Activated CD8-positive, alpha-beta T cell treated with anti-CD3 and anti-CD28 coated beads, Interleukin-2, amount 10 ng/mL, durations not matched to agents 7 days and 5 days (primary cell): ENCODE data around the gene POU2F3. TPM values are rescaled to one million over a fixed set of nuclear protein-coding genes. Genes with fewer than 3 reads are reported as not detected.

ENCODE experiments used
- ATAC-seq: fragments of 150-1000 bp; cut with Tn5 transposase; one replicate; pipeline ENCODE4 v1.10.0; 2021; ENCODE audit warnings: moderate library complexity
- CTCF ChIA-PET: fragments of 350-600 bp; sonication (Branson Sonifier 250); formaldehyde crosslinking; loops from one replicate; lab custom pipeline; 2021; ENCODE audit warnings: antibody characterized with exemption; lab: Charles Lee
- POLR2A ChIA-PET: fragments of 350-600 bp; sonication (Branson Sonifier 250); formaldehyde crosslinking; loops from one replicate; lab custom pipeline; 2021; ENCODE audit warnings: antibody characterized with exemption; lab: Charles Lee
- DNase-seq: peaks from one replicate; pipeline ENCODE4 v3.0.0-alpha.2; 2020
- H3K27ac Mint-ChIP-seq: one replicate; pipeline ENCODE4 v1.8.0; 2021; ENCODE audit warnings: mild to moderate bottlenecking, mixed read lengths
- H3K27me3 Mint-ChIP-seq: one replicate; pipeline ENCODE4 v1.8.0; 2021; ENCODE audit warnings: low read depth, mixed read lengths
- H3K36me3 Mint-ChIP-seq: one replicate; pipeline ENCODE4 v1.8.0; 2021; ENCODE audit warnings: low read depth, mixed read lengths
- H3K4me1 Mint-ChIP-seq: one replicate; pipeline ENCODE4 v1.8.0; 2021; ENCODE audit warnings: low read depth, mixed read lengths
- H3K4me3 Mint-ChIP-seq: one replicate; pipeline ENCODE4 v1.8.0; 2021; ENCODE audit warnings: mild to moderate bottlenecking, mixed read lengths
- H3K9me3 Mint-ChIP-seq: one replicate; pipeline ENCODE4 v1.8.0; 2022; ENCODE audit warnings: mixed read lengths; ENCODE audit not compliant: insufficient read depth
- total RNA-seq, 2 experiments: library from RNA; stranded (reverse); gene quantifications; one replicate each; pipeline ENCODE4 v1.2.3, GENCODE V29; 2021

POU2F3 gene
- total RNA-seq, 2 experiments from 2014 or later = not detected

- Mint-ChIP-seq H3K27me3 (no peaks in the 10 kb centered on the region), H3K36me3 (no peaks in the 10 kb centered on the region), H3K9me3 (no peaks in the 10 kb centered on the region), H3K4me3 (no peak overlapping the region), H3K4me1 (peaks cover 22% of the 10 kb centered on the region), H3K27ac (no peak overlapping the region)
- POLR2A ChIA-PET = no interaction called here
- DNase-seq (no peak), ATAC-seq (peak; percentile 18)
- CTCF ChIA-PET = no interaction called here
These were observed 18.7 kb upstream of the POU2F3 start for GRCh38 chr11:120221115-120221752.

GRCh38 chr11:120222916-120223315 is 17.0 kb upstream of the POU2F3 start:
- no peak for DNase-seq

GRCh38 chr11:120223793-120224192 is 16.1 kb upstream of the POU2F3 start:
- ATAC-seq = no peak
- POLR2A ChIA-PET = interaction anchor here (1.2 kb wide), 2 partner anchors 44 to 79 kb away, joined by 3 read pairs; no protein-coding TSS in a partner anchor
- H3K4me3 Mint-ChIP-seq = no peak overlapping the region
- no peaks in the 10 kb centered on the region for H3K9me3 Mint-ChIP-seq
- DNase-seq = no peak
- no peaks in the 10 kb centered on the region for H3K27me3 Mint-ChIP-seq
- CTCF ChIA-PET = interaction anchor here (0.9 to 4.4 kb wide), 4 partner anchors 12 to 111 kb away, joined by 3 to 24 read pairs (median 10); no protein-coding TSS in a partner anchor
- H3K4me1 Mint-ChIP-seq = peaks cover 22% of the 10 kb centered on the region
- H3K36me3 Mint-ChIP-seq = no peaks in the 10 kb centered on the region
- no peak overlapping the region for H3K27ac Mint-ChIP-seq

More at GRCh38 chr11:120222916-120223315, 17.0 kb upstream of the POU2F3 start:
- H3K9me3 Mint-ChIP-seq = no peaks in the 10 kb centered on the region
- peaks cover 22% of the 10 kb centered on the region for H3K4me1 Mint-ChIP-seq
- H3K4me3 Mint-ChIP-seq = no peak overlapping the region
- H3K36me3 Mint-ChIP-seq = no peaks in the 10 kb centered on the region
- H3K27me3 Mint-ChIP-seq = no peaks in the 10 kb centered on the region
- H3K27ac Mint-ChIP-seq = no peak overlapping the region
- ChIA-PET CTCF (interaction anchor here (0.8 to 4.4 kb wide), 4 partner anchors 13 to 79 kb away, joined by 3 to 24 read pairs (median 10); no protein-coding TSS in a partner anchor), POLR2A (no interaction called here)
- no peak for ATAC-seq

GRCh38 chr11:120224361-120224760 is 15.6 kb upstream of the POU2F3 start:
- no peaks in the 10 kb centered on the region for H3K27me3 Mint-ChIP-seq
- CTCF ChIA-PET = interaction anchor here (0.9 to 4.4 kb wide), 3 partner anchors 11 to 110 kb away, joined by 3 to 24 read pairs (median 15); no protein-coding TSS in a partner anchor
- H3K27ac Mint-ChIP-seq = no peak overlapping the region
- no peaks in the 10 kb centered on the region for H3K9me3 Mint-ChIP-seq
- POLR2A ChIA-PET = interaction anchor here (1.2 kb wide), 2 partner anchors 45 to 79 kb away, joined by 3 read pairs; no protein-coding TSS in a partner anchor
- H3K4me3 Mint-ChIP-seq = no peak overlapping the region
- no peak for ATAC-seq
- H3K4me1 Mint-ChIP-seq = peaks cover 22% of the 10 kb centered on the region
- no peak for DNase-seq
- no peaks in the 10 kb centered on the region for H3K36me3 Mint-ChIP-seq

GRCh38 chr11:120224972-120225909 is 14.7 kb upstream of the POU2F3 start:
- H3K4me1 Mint-ChIP-seq = peaks cover 22% of the 10 kb centered on the region
- no peaks in the 10 kb centered on the region for H3K9me3 Mint-ChIP-seq
- ATAC-seq = no peak
- no peak for DNase-seq
- H3K4me3 Mint-ChIP-seq = no peak overlapping the region
- no peaks in the 10 kb centered on the region for H3K36me3 Mint-ChIP-seq
- CTCF ChIA-PET = interaction anchor here (0.9 to 6.8 kb wide), 4 partner anchors 11 to 110 kb away, joined by 3 to 63 read pairs (median 20); no protein-coding TSS in a partner anchor
- H3K27me3 Mint-ChIP-seq = no peaks in the 10 kb centered on the region
- POLR2A ChIA-PET = no interaction called here
- H3K27ac Mint-ChIP-seq = no peak overlapping the region

GRCh38 chr11:120226242-120226641 is 13.7 kb upstream of the POU2F3 start:
- ATAC-seq (no peak), DNase-seq (no peak)
- CTCF ChIA-PET = interaction anchor here (3.4 to 6.8 kb wide), 3 partner anchors 10 to 76 kb away, joined by 15 to 63 read pairs (median 24); no protein-coding TSS in a partner anchor
- POLR2A ChIA-PET = no interaction called here
- Mint-ChIP-seq H3K9me3 (no peaks in the 10 kb centered on the region), H3K4me1 (peaks cover 19% of the 10 kb centered on the region), H3K4me3 (no peak overlapping the region), H3K27me3 (no peaks in the 10 kb centered on the region), H3K36me3 (no peaks in the 10 kb centered on the region), H3K27ac (no peak overlapping the region)

- no peaks in the 10 kb centered on the region for H3K9me3 Mint-ChIP-seq
- DNase-seq (no peak), ATAC-seq (no peak)
- no peak overlapping the region for H3K4me3 Mint-ChIP-seq
- POLR2A ChIA-PET = no interaction called here
- H3K36me3 Mint-ChIP-seq = no peaks in the 10 kb centered on the region
- H3K27ac Mint-ChIP-seq = no peak overlapping the region
- peaks cover 15% of the 10 kb centered on the region for H3K4me1 Mint-ChIP-seq
- no peaks in the 10 kb centered on the region for H3K27me3 Mint-ChIP-seq
- CTCF ChIA-PET = interaction anchor here (4.4 to 13.9 kb wide), 3 partner anchors 56 to 76 kb away, joined by 24 to 344 read pairs (median 63); no protein-coding TSS in a partner anchor
These were observed 13.2 kb upstream of the POU2F3 start for GRCh38 chr11:120226714-120227113.

DNA sequence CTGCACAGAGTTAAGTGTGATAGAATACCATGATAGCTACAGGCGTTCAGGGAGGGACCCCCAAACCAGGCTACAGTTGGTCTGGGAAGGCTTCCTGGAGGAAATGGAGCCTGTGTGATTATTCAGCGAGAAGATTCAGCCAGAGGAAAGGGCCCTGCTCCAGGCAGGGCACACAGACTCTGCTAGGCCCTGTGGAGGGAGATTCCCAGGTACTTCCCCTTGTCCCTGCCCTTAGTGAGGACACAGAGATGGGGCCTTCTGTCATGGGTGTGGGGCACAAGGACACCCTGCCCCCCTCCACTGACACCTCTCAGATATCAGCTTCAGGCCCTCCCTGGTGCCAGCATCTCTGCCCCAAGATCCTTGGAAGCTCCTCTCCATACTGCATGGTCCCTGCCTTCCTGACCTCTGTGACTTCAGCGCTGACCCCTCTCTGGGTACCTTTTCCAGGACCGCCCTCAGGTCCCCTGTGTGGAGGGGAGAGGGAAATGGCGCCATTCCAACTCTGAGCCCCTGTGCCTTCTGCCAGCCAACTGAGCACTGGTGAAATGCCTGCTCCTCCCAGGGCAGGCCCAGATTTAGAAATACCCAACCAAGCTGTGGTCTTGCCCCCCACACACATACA is 12.6 kb upstream of the POU2F3 start:
- H3K36me3 Mint-ChIP-seq = no peaks in the 10 kb centered on the region
- POLR2A ChIA-PET = no interaction called here
- CTCF ChIA-PET = interaction anchor here (6.8 to 13.9 kb wide), 2 partner anchors 57 to 74 kb away, joined by 63 to 344 read pairs; no protein-coding TSS in a partner anchor
- H3K9me3 Mint-ChIP-seq = no peaks in the 10 kb centered on the region
- no peak for ATAC-seq
- peaks cover 14% of the 10 kb centered on the region for H3K4me1 Mint-ChIP-seq
- no peak overlapping the region for H3K27ac Mint-ChIP-seq
- DNase-seq = no peak
- no peaks in the 10 kb centered on the region for H3K27me3 Mint-ChIP-seq
- H3K4me3 Mint-ChIP-seq = no peak overlapping the region

DNA sequence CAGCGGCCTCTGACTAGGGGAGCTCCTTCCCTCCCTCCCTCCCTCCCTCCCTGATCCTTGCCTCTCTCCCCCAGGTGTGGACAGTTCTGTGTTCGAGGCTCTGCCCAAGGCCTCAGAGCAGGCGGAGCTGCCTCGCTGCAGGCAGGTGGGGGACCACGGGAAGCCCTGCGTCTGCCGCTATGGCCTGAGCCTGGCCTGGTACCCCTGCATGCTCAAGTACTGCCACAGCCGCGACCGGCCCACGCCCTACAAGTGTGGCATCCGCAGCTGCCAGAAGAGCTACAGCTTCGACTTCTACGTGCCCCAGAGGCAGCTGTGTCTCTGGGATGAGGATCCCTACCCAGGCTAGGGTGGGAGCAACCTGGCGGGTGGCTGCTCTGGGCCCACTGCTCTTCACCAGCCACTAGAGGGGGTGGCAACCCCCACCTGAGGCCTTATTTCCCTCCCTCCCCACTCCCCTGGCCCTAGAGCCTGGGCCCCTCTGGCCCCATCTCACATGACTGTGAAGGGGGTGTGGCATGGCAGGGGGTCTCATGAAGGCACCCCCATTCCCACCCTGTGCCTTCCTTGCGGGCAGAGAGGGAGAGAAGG is 11.1 kb upstream of the POU2F3 start:
- H3K9me3 Mint-ChIP-seq = no peaks in the 10 kb centered on the region
- CTCF ChIA-PET = interaction anchor here (0.7 to 13.9 kb wide), 8 partner anchors 15 to 73 kb away, joined by 3 to 344 read pairs (median 4); partner anchors contain the start of gene OAF
- no peak for ATAC-seq
- peaks cover 8% of the 10 kb centered on the region for H3K27me3 Mint-ChIP-seq
- no peak for DNase-seq
- POLR2A ChIA-PET = interaction anchor here (0.6 kb wide), 1 partner anchor 73 kb away, joined by 3 read pairs; no protein-coding TSS in a partner anchor
- H3K4me3 Mint-ChIP-seq = no peak overlapping the region
- H3K4me1 Mint-ChIP-seq = peaks cover 16% of the 10 kb centered on the region
- H3K27ac Mint-ChIP-seq = no peak overlapping the region
- no peaks in the 10 kb centered on the region for H3K36me3 Mint-ChIP-seq

- H3K27me3 Mint-ChIP-seq = peaks cover 11% of the 10 kb centered on the region
- no peaks in the 10 kb centered on the region for H3K9me3 Mint-ChIP-seq
- ATAC-seq (no peak), DNase-seq (peak; percentile 38)
- H3K4me3 Mint-ChIP-seq = no peak overlapping the region
- H3K27ac Mint-ChIP-seq = no peak overlapping the region
- ChIA-PET CTCF (interaction anchor here (0.7 to 13.9 kb wide), 9 partner anchors 14 to 72 kb away, joined by 3 to 344 read pairs (median 4); partner anchors contain the start of gene OAF), POLR2A (interaction anchor here (0.6 kb wide), 1 partner anchor 72 kb away, joined by 3 read pairs; no protein-coding TSS in a partner anchor)
- H3K36me3 Mint-ChIP-seq = no peaks in the 10 kb centered on the region
- peaks cover 11% of the 10 kb centered on the region for H3K4me1 Mint-ChIP-seq
These were observed 10.2 kb upstream of the POU2F3 start for GRCh38 chr11:120229451-120230424.
